HEK293T (cell line): ENCODE data around the gene OR9A4.
"Not testable (repeated sequence)": the region's sequence is repeated elsewhere in the genome, so short reads cannot be mapped to it uniquely, and the experiment has no call there.

Experiments
- CTCF ChIA-PET: fragments of 350-600 bp; formaldehyde crosslinking; extraction: SDS; loops from one replicate; lab custom pipeline; 2021; ENCODE audit warnings: antibody characterized with exemption, inconsistent platforms; lab: Yijun Ruan, JAX
- POLR2A ChIA-PET: fragments of 350-600 bp; formaldehyde crosslinking; extraction: SDS; loops from one replicate; lab custom pipeline; 2020; ENCODE audit warnings: antibody characterized with exemption, inconsistent platforms; lab: Yijun Ruan, JAX
- DNase-seq: peaks from one replicate; pipeline ENCODE4 v3.0.0; 2012; ENCODE audit warnings: mixed read lengths; ENCODE audit errors: extremely low spot score
- ARNT ChIP-seq: fragments of 450-650 bp; IDR thresholded peaks from 2 replicates; pipeline ENCODE4 v1.6.1; 2017; ENCODE audit warnings: mild to moderate bottlenecking
- BHLHE40 ChIP-seq: fragments of 450-650 bp; IDR thresholded peaks from 2 replicates; pipeline ENCODE4 v1.6.1; 2016; ENCODE audit warnings: mild to moderate bottlenecking, moderate library complexity, borderline replicate concordance
- CTBP1 ChIP-seq: fragments of 450-650 bp; IDR thresholded peaks from 2 replicates; pipeline ENCODE4 v1.6.1; 2016; ENCODE audit warnings: borderline replicate concordance
- ELF4 ChIP-seq: fragments of 450-650 bp; IDR thresholded peaks from 2 replicates; pipeline ENCODE4 v1.6.1; 2017; ENCODE audit warnings: antibody characterized with exemption
- FOXA1 ChIP-seq: fragments of 450-650 bp; IDR thresholded peaks from 2 replicates; pipeline ENCODE4 v1.6.1; 2016; ENCODE audit warnings: mild to moderate bottlenecking
- FOXK2 ChIP-seq: fragments of 450-650 bp; IDR thresholded peaks from 2 replicates; pipeline ENCODE4 v1.6.1; 2016; ENCODE audit warnings: mild to moderate bottlenecking
- FOXM1 ChIP-seq: fragments of 450-650 bp; IDR thresholded peaks from 2 replicates; pipeline ENCODE4 v1.6.1; 2017; ENCODE audit warnings: mild to moderate bottlenecking, borderline replicate concordance
- HDGF ChIP-seq: fragments of 450-650 bp; IDR thresholded peaks from 2 replicates; pipeline ENCODE4 v1.6.1; 2017; ENCODE audit warnings: antibody characterized with exemption, borderline replicate concordance
- L3MBTL2 ChIP-seq: fragments of 450-650 bp; conservative IDR thresholded peaks from 2 replicates; pipeline ENCODE4 v1.6.1; 2016; ENCODE audit warnings: mild to moderate bottlenecking
- LEF1 ChIP-seq: fragments of 450-650 bp; IDR thresholded peaks from 2 replicates; pipeline ENCODE4 v1.6.1; 2017; ENCODE audit warnings: mild to moderate bottlenecking, borderline replicate concordance
- NFRKB ChIP-seq: fragments of 450-650 bp; IDR thresholded peaks from 2 replicates; pipeline ENCODE4 v1.6.1; 2016; ENCODE audit warnings: mild to moderate bottlenecking, moderate library complexity
- PKNOX1 ChIP-seq: fragments of 450-650 bp; IDR thresholded peaks from 2 replicates; pipeline ENCODE4 v1.6.1; 2016
- SP1 ChIP-seq: fragments of 450-650 bp; IDR thresholded peaks from 2 replicates; pipeline ENCODE4 v1.6.1; 2017
- SUZ12 ChIP-seq: fragments of 450-650 bp; IDR thresholded peaks from 2 replicates; pipeline ENCODE4 v1.6.1; 2016; ENCODE audit warnings: mild to moderate bottlenecking
- TARDBP ChIP-seq: fragments of 450-650 bp; IDR thresholded peaks from 2 replicates; pipeline ENCODE4 v1.6.1; 2016
- ZNF384 ChIP-seq: fragments of 450-650 bp; IDR thresholded peaks from 2 replicates; pipeline ENCODE4 v1.6.1; 2016

Gene OR9A4

GRCh38 chr7:141880960-141881359, 35.2 kb upstream of the OR9A4 start:
- DNase-seq: no peak
- ChIA-PET CTCF (no interaction called here), POLR2A (no interaction called here)
- TF ChIP-seq ARNT (no peak), BHLHE40 (no peak), TARDBP (no peak), LEF1 (no peak), ZNF384 (no peak), PKNOX1 (no peak), FOXM1 (no peak), FOXA1 (no peak), HDGF (no peak), CTBP1 (no peak), SUZ12 (no peak), L3MBTL2 (no peak), FOXK2 (no peak)

GRCh38 chr7:141884539-141885225, 31.5 kb upstream of the OR9A4 start:
- ChIA-PET POLR2A (no interaction called here), CTCF (no interaction called here)
- TF ChIP-seq LEF1: no peak
- no peak for TF ChIP-seq CTBP1
- TF ChIP-seq TARDBP: no peak
- no peak for TF ChIP-seq ZNF384
- TF ChIP-seq FOXK2: no peak
- no peak for TF ChIP-seq HDGF
- TF ChIP-seq ARNT: no peak
- TF ChIP-seq FOXA1: no peak
- TF ChIP-seq ELF4: no peak
- no peak for TF ChIP-seq BHLHE40
- TF ChIP-seq L3MBTL2: no peak
- TF ChIP-seq NFRKB: no peak
- TF ChIP-seq SP1: no peak
- no peak for TF ChIP-seq PKNOX1
- no peak for TF ChIP-seq SUZ12
- TF ChIP-seq FOXM1: no peak
- DNase-seq: no peak

GRCh38 chr7:141889321-141889720, 26.9 kb upstream of the OR9A4 start:
- CTCF ChIA-PET: interaction anchor here (0.6 kb wide), 1 partner anchor 98 kb away, joined by 3 read pairs; no protein-coding TSS in a partner anchor
- DNase-seq: no peak
- POLR2A ChIA-PET: no interaction called here
- TF ChIP-seq SUZ12 (no peak), HDGF (no peak), TARDBP (no peak), LEF1 (no peak)

- POLR2A ChIA-PET: no interaction called here
- DNase-seq: no peak
- CTCF ChIA-PET: no interaction called here
- no peak for TF ChIP-seq FOXK2
- no peak for TF ChIP-seq LEF1
- TF ChIP-seq ELF4: no peak
- no peak for TF ChIP-seq FOXM1
- TF ChIP-seq SUZ12: no peak
- no peak for TF ChIP-seq ZNF384
- no peak for TF ChIP-seq TARDBP
- TF ChIP-seq PKNOX1: no peak
- TF ChIP-seq ARNT: no peak
- TF ChIP-seq SP1: no peak
- no peak for TF ChIP-seq CTBP1
- TF ChIP-seq NFRKB: no peak
- no peak for TF ChIP-seq HDGF
Observed at GRCh38 chr7:141891336-141891735, 24.9 kb upstream of the OR9A4 start.

GRCh38 chr7:141899366-141899765, 16.8 kb upstream of the OR9A4 start:
- CTCF ChIA-PET, POLR2A ChIA-PET, DNase-seq: not testable (repeated sequence)

- POLR2A ChIA-PET: no interaction called here
- DNase-seq: no peak
- CTCF ChIA-PET: no interaction called here
- TF ChIP-seq FOXK2: no peak
- no peak for TF ChIP-seq CTBP1
- no peak for TF ChIP-seq FOXA1
- no peak for TF ChIP-seq LEF1
- no peak for TF ChIP-seq ARNT
- TF ChIP-seq SP1: no peak
- no peak for TF ChIP-seq L3MBTL2
Observed at GRCh38 chr7:141906285-141906684, 9.9 kb upstream of the OR9A4 start.

GRCh38 chr7:141911391-141911790, 4.8 kb upstream of the OR9A4 start:
- ChIA-PET CTCF (no interaction called here), POLR2A (interaction anchor here (0.6 kb wide), 1 partner anchor 152 kb away, joined by 3 read pairs; no protein-coding TSS in a partner anchor)
- no peak for DNase-seq
- no peak for TF ChIP-seq HDGF
- no peak for TF ChIP-seq NFRKB
- no peak for TF ChIP-seq ELF4
- TF ChIP-seq PKNOX1: no peak
- no peak for TF ChIP-seq L3MBTL2
- no peak for TF ChIP-seq LEF1
- no peak for TF ChIP-seq ARNT
- no peak for TF ChIP-seq SP1
- TF ChIP-seq SUZ12: no peak
- TF ChIP-seq FOXA1: no peak
- TF ChIP-seq FOXK2: no peak
